Epidermal melanocyte (primary cell): ENCODE measurements around the gene ARL2BP.
"Not testable (repeated sequence)": the region's sequence is repeated elsewhere in the genome, so short reads cannot be mapped to it uniquely, and the experiment has no call there.

ENCODE experiments used
- DNase-seq: peaks from one replicate; pipeline ENCODE4 v3.0.0; 2011; ENCODE audit warnings: low spot score; ENCODE audit not compliant: insufficient read length

ARL2BP gene

DNA sequence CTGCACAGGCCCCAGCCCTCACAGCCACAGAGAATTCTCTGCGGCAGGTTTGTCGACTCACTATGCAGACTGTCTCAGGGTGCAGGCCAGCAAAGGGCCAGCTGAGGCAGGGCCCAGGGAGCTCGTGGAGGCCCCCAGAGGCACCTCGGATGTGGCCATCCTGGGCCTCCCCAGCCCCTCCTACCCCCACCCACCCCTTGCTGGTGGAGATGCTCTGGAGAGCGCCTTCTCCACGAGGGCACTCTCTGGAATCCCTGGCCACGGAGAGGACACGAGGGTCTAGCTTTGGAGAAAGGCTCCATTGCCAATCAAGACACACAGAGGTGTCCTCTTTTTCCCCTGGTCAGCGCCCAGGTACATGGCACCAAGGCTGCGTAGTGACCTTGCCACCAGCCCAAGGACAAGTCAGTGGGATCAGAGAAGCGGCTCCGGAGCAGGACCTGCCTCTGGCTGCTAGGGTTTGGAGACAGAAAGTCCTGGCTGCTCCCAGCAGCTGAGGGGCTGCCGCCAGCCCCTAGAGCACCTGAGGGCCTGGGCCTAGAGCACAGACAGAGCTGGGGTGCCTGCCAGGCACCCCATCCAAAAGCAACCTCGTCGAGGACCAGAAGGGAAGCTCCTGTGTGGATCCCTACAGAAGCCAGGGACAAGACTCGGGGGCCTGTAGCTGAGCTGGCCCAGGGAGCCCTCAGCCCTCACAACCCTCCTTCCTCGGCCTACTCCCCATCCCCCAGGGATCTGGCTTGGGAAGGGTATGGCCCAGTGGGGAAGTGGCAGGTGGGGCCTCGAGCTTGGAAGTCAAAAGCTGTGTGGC, 18.7 kb downstream of the ARL2BP start:
- no peak for DNase-seq

DNA sequence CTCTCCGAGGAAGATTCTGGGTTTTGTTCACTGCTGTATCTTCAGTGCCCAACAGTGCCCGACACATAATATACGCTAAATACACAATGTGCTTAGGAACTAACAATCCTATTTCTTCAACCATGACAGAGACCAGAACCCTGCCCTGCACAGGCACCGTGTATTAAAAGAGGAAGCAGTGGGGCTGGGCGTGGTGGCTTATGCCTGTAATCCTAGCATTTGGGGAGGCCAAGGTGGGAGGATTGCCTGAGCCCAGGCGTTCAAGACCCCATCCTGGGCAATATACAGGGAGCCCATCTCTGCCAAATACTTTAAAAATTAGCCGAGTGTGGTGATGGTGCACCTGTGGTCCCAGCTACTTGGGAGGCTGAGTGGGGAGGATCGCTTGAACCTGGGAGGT, 19.3 kb downstream of the ARL2BP start:
- no peak for DNase-seq

DNA sequence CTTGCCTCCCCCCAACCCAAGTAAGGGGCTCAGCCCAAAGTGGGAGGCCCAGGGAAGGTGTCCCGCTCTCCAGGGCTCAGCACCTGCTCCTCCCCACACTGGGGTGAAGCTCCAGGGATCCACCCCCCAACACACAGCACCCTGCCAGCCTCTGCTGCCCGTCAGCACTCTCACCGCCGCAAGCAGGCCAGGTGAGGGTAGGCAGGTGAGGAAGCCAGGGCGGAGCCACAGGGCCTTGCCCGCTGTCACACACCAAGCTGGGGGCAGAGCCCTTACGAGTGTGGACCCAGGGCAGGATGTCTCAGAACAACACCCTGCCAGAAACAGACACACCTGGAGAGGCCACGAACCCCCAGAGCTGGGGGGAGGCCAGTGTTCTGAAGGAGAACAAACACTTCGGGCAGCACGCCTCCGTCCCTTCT, 19.9 kb downstream of the ARL2BP start:
- no peak for DNase-seq

DNA sequence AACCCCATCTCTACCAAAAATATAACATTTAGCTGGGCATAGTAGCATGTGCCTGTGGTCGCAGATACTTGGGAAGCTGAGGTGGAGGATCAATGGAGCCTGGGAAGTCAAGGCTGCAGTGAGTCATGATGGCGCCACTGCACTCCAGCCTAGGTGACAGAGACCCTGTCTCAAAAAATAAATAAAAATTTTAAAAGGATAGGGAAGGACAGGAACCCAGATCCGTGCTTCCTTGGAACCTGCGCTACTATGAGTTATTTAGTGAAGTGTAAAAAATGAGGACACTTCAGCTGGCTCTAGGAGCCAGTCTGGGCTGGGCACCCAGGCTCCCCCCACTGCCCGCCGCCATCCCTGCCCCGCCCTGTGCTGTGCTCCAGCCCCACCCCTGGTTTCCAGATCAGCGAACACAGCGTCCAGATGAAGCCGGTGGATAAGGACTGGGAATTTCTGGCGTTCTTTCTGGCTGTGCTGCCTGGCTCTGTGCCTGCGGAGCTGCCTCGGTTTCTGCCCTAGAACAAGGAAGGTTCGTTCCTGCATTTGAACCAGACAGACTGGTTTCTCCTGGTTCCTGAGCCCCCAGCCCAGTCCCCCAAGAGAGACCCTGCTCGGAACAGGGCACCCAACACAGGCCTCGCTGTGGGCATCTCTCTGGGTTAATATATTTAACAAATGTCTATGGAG, 20.9 kb downstream of the ARL2BP start:
- no peak for DNase-seq

DNA sequence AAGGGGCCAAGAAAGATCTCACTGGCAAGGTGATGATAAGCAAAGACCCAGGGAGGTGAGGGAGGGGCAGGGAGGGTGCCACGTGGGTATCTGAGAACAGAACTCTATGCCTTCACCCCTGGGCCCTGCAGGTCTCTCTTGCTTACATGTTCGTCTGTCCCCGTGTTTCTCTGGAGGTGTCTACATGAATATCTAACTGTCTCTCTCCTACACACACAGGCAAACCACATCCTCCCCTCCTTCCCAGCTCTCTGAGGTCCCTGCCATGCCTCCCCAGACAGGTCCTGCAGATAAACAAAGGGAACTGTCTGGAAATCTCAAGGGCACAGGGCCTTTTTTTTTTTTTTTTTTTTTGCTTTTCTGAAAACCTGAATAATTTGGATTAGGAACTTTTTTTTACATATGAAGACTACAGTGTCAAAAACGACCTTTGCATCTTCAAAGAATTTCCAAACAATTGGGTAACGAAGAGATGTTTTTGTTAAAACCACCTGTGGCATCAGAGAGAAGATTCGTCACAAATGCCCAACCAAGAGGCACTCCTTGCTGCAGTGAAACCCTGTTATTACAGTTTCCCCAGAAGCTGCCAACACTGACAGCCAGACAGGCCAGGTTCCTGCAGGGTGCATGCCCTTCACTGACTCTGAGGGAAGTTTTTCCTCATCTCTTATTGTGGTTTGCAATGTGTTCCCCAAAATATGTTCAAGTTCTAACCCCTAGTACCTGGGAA, 21.6 kb downstream of the ARL2BP start:
- DNase-seq = no peak

- DNase-seq = not testable (repeated sequence)
Observed at GRCh38 chr16:57267343-57267742, 22.3 kb downstream of the ARL2BP start.

- DNase-seq = no peak
Observed at GRCh38 chr16:57268804-57269800, 24.0 kb downstream of the ARL2BP start.

- no peak for DNase-seq
Observed at GRCh38 chr16:57270221-57271062, 25.4 kb downstream of the ARL2BP start.

GRCh38 chr16:57271063-57271345, 25.9 kb downstream of the ARL2BP start:
- DNase-seq = no peak

DNA sequence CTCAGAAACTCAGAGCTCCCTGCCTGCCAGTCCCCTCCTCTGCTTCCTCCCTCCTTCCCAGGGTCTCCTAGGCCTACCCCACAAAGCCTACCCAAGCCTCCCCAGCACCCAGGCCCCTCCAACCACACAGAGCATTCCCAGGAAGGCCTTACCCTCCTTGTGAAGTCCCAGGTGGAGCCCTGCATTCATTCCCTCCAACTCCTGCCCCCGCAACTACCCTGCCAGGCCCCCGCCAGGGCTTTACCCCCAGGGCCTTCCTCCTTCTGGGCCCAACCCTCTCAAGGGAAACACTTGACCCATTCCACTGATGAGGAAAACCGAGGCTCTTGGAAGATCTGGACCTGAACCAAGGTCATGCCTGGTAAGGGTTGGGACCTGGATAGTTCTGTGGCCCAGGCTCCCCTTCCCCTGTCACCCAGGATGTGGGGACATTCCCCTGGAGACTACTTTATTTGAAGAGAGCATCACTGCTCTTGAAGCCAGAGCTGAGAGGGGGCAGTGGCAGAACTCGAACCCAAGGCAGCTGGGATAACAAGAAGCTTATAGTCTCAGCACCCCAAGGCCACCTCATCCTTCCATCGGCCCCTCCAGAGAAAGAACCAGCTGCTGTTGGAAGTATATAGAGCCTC, 26.9 kb downstream of the ARL2BP start:
- no peak for DNase-seq

DNA sequence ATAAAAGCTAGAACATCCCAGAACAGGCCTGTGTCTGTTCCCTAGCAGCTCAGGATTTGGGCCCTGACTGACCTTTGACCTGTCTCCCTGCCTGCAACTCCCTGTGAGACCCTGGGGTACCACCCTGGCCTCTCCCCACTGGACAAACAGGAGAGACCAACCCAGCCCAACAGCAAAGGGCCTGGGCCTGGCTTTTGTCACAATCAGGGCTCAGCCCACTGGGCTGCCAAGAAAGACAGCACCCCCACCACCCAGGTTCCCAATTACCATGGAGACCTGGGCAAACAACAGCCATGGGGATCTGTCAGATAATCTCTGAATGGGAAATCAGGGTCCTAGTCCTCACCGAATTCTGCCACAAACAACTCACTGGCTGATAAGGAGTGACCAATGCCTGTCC, 28.3 kb downstream of the ARL2BP start:
- no peak for DNase-seq

GRCh38 chr16:57273826-57274225, 28.8 kb downstream of the ARL2BP start:
- DNase-seq = no peak

DNA sequence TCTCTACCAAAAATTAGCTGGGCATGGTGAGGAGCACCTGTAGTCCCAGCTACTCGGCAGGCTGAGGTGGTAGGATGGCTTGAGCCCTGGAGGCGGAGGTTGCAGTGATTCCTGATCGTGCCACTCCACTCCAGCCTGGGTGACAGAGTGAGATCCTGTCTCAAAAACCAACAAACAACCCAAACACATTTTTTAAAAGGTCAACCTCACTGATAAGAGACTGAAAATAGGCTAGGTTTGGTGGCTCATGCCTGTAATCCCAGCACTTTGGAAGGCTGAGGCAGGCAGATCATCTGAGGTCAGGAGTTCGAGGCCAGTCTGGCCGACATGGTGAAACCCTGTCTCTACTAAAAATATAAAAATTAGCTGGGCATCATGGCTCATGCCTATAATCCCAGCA, 30.9 kb downstream of the ARL2BP start:
- not testable (repeated sequence) for DNase-seq

DNA sequence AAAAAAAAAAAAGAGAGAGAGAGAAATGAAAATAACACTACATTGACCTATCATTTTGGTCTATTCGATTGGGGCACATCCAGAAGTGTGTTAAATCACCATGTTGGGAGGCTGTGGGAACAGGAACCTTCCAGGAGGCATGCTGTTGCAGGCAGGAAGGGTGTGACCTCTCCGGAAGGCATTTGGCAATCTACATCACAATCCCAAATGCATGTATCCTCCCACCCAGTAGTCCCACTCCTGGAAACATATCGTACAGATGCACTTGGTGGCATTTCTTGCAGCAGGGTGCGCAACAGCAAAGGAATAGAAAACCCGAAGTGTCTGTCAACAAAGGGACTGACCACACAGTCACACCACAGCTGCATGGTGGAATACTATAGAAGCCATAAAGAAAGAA, 31.5 kb downstream of the ARL2BP start:
- no peak for DNase-seq

- DNase-seq = peak; percentile 57
Observed at GRCh38 chr16:57277586-57277985, 32.5 kb downstream of the ARL2BP start.

DNA sequence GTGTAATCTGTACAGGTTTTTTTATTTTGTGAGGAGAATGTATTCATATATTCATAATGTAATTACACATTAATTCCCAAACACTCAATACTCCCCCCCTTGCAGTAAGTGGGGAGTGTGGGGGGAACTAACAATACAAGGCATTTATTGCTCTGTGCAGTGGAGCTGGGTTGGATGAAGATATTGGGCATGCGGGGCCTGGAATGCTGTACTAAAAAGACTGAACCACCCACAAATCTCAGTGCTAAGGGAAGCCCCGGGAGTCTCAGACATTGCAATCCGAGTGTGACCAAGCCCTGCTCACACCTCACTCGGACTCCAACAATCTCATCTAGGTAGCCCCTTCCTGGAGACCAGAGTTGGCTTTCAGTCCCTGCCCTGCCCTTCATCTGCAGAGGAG, 33.4 kb downstream of the ARL2BP start:
- DNase-seq = no peak

GRCh38 chr16:57279780-57280638, 35.0 kb downstream of the ARL2BP start:
- no peak for DNase-seq

- no peak for DNase-seq
Observed at GRCh38 chr16:57281791-57282190, 36.7 kb downstream of the ARL2BP start.
